GM12878 (cell line): ENCODE measurements around the gene PAX2.

Experiments used
- ASH2L ChIP-seq: fragments of 300-600, 200-600 bp; sonication (generic); IDR thresholded peaks from 2 replicates; pipeline ENCODE4 v1.6.1; 2017; ENCODE audit warnings: low read depth, mild to moderate bottlenecking, borderline replicate concordance
- CTCF ChIP-seq, 3 experiments: IDR thresholded peaks in 2 of 3; conservative IDR thresholded peaks in 1 of 3; 2 replicates each; pipeline ENCODE4 v1.5.1; 2011; ENCODE audit warnings: low read depth in 3 of 3, low read length in 3 of 3, mild to moderate bottlenecking in 3 of 3, control low read depth in 2 of 3, moderate library complexity in 2 of 3, inconsistent platforms in 1 of 3, mixed read lengths in 1 of 3; ENCODE audit not compliant: control insufficient read depth in 2 of 3, insufficient read depth in 1 of 3; ENCODE audit errors: extremely low read depth in 1 of 3
- ESRRA ChIP-seq: IDR thresholded peaks from 2 replicates; pipeline ENCODE4 v1.6.1; 2012; ENCODE audit warnings: mild to moderate bottlenecking, low read length, improper control_type of control experiment
- MYC ChIP-seq: IDR thresholded peaks from 2 replicates; pipeline ENCODE4 v1.6.1; 2011; ENCODE audit warnings: mild to moderate bottlenecking, low read length, moderate library complexity, inconsistent platforms; ENCODE audit not compliant: insufficient read depth, insufficient replicate concordance, insufficient read length, severe bottlenecking
- PBX3 ChIP-seq: IDR thresholded peaks from 2 replicates; pipeline ENCODE4 v1.6.1; 2011; ENCODE audit warnings: mild to moderate bottlenecking, low read depth, low read length, moderate library complexity; ENCODE audit not compliant: insufficient replicate concordance
- POU2F2 ChIP-seq: IDR thresholded peaks from 3 replicates; pipeline ENCODE4 v1.6.1; 2011; ENCODE audit warnings: low read depth, mild to moderate bottlenecking, low read length, borderline replicate concordance

GRCh38 chr10:100823194-100823593 is 77.8 kb downstream of the PAX2 start:
- TF ChIP-seq ASH2L (no peak), CTCF (IDR thresholded peaks at IDR 0.05 in 2 of 3, conservative IDR thresholded peaks at IDR 0.05 in 1 of 3; ENCODE audit: control insufficient read depth in 2 of 3, extremely low read depth in 1 of 3, insufficient read depth in 1 of 3, low read depth in 3 of 3, low read length in 3 of 3) (no peak), ESRRA (no peak), POU2F2 (no peak), PBX3 (no peak), MYC (no peak)
